H54 (cell line): ENCODE data around the gene SFXN5.

Experiments
- DNase-seq: peaks from one replicate; pipeline ENCODE4 v3.0.0; 2011; ENCODE audit warnings: low spot score, mixed read lengths; ENCODE audit not compliant: insufficient read length
- FAIRE-seq: peaks from 3 replicates; lab custom pipeline; 2011; peaks lifted over from hg19 to GRCh38; lab: Jason Lieb, UNC
- POLR2A ChIP-seq: IDR thresholded peaks from 2 replicates; pipeline ENCODE4 v1.6.1; 2011; ENCODE audit warnings: low read depth, mild to moderate bottlenecking, low read length

The SFXN5 gene

GRCh38 chr2:72962911-72963310 is 108.6 kb downstream of the SFXN5 start:
- FAIRE-seq (no peak), DNase-seq (no peak)
- no peak for TF ChIP-seq POLR2A

GRCh38 chr2:72961853-72962468 is 109.6 kb downstream of the SFXN5 start:
- no peak for FAIRE-seq
- TF ChIP-seq POLR2A, result no peak
- no peak for DNase-seq

GRCh38 chr2:72961036-72961720 is 110.3 kb downstream of the SFXN5 start:
- TF ChIP-seq POLR2A, result no peak
- FAIRE-seq (no peak), DNase-seq (no peak)

- FAIRE-seq, result no peak
- TF ChIP-seq POLR2A, result no peak
- DNase-seq, result no peak
These were observed 111.2 kb downstream of the SFXN5 start for GRCh38 chr2:72959995-72960981.

GRCh38 chr2:72959554-72959953 is 112.0 kb downstream of the SFXN5 start:
- DNase-seq (no peak), FAIRE-seq (no peak)
- TF ChIP-seq POLR2A, result no peak

- DNase-seq (no peak), FAIRE-seq (no peak)
- no peak for TF ChIP-seq POLR2A
These were observed 112.7 kb downstream of the SFXN5 start for GRCh38 chr2:72958542-72959385.

- TF ChIP-seq POLR2A, result no peak
- FAIRE-seq (no peak), DNase-seq (no peak)
These were observed 114.6 kb downstream of the SFXN5 start for GRCh38 chr2:72956936-72957335.

GRCh38 chr2:72956050-72956395 is 115.5 kb downstream of the SFXN5 start:
- TF ChIP-seq POLR2A, result no peak
- no peak for FAIRE-seq
- DNase-seq, result no peak

- no peak for TF ChIP-seq POLR2A
- DNase-seq, result no peak
- FAIRE-seq, result no peak
These were observed 116.1 kb downstream of the SFXN5 start for GRCh38 chr2:72955228-72956049.

- TF ChIP-seq POLR2A, result no peak
- DNase-seq, result no peak
- no peak for FAIRE-seq
These were observed 116.9 kb downstream of the SFXN5 start for GRCh38 chr2:72954376-72955227.

- no peak for TF ChIP-seq POLR2A
- FAIRE-seq, result no peak
- DNase-seq, result no peak
These were observed 117.5 kb downstream of the SFXN5 start for GRCh38 chr2:72953976-72954375.

- TF ChIP-seq POLR2A, result no peak
These were observed 118.0 kb downstream of the SFXN5 start for GRCh38 chr2:72953528-72953927.

More at GRCh38 chr2:72953528-72953927, 118.0 kb downstream of the SFXN5 start:
- no peak for FAIRE-seq
- no peak for DNase-seq
